Vagina (tissue), 2 donors: ENCODE measurements around the gene POLR3H. TPM values are rescaled to one million over a fixed set of nuclear protein-coding genes. Genes with fewer than 3 reads are reported as not detected.
A peak's percentile ranks its signal among the peaks of the same experiment; 100 is the strongest.

Source experiments
- DNase-seq, 2 donors: peaks; one replicate each; pipeline ENCODE4 v3.0.0-alpha.2; 2017; ENCODE audit errors: extremely low spot score in 2 of 2
- H3K27ac ChIP-seq: fragments of 200-600 bp; sonication (generic); one replicate; pipeline ENCODE4 v1.5.1; 2019
- H3K27me3 ChIP-seq: fragments of 200-600 bp; sonication (generic); one replicate; pipeline ENCODE4 v1.5.1; 2019
- H3K36me3 ChIP-seq, 2 donors: fragments of 200-600 bp; sonication (generic); one replicate each; pipeline ENCODE4 v1.5.1; 2017 to 2019
- H3K4me1 ChIP-seq: fragments of 200-600 bp; sonication (generic); one replicate; pipeline ENCODE4 v1.5.1; 2019
- H3K4me3 ChIP-seq, 2 donors: fragments of 200-600 bp; sonication (generic); 1 replicate in 1 of 2; 2 replicates in 1 of 2; pipeline ENCODE4 v1.5.1; 2016 to 2019
- H3K9me3 ChIP-seq: fragments of 200-600 bp; sonication (generic); one replicate; pipeline ENCODE4 v1.5.1; 2019
- POLR2A ChIP-seq, 2 donors: fragments of 450-650 bp; IDR thresholded peaks; one replicate each; pipeline ENCODE4 v1.6.1; 2017; ENCODE audit warnings: antibody characterized with exemption in 2 of 2, mild to moderate bottlenecking in 2 of 2, moderate library complexity in 2 of 2
- POLR2AphosphoS5 ChIP-seq, 2 donors: sonication (generic); formaldehyde crosslinking; IDR thresholded peaks; one replicate each; pipeline ENCODE4 v1.9.0; 2017; ENCODE audit warnings: antibody characterized with exemption in 2 of 2, mild to moderate bottlenecking in 2 of 2, low read depth in 1 of 2; ENCODE audit not compliant: insufficient read depth in 1 of 2
- intact Hi-C: fragments of 100-400 bp; cut with DNase I; formaldehyde crosslinking; loops from one replicate; pipeline ENCODE4 v1.15.1; 2023
- total RNA-seq: library from RNA; depleted of rRNA; stranded (reverse); fragments of >200 nt; gene quantifications from one replicate; pipeline ENCODE4 v1.2.3, GENCODE V29; 2016
- TF ChIP-seq, protein P1 (sequence below), 3 experiments: fragments of 450-650 bp in 2 of 3; fragments of 200-600 bp in 1 of 3; sonication (generic) in 1 of 3; IDR thresholded peaks; one replicate each; pipeline ENCODE4 v1.5.1; 2017 to 2019; ENCODE audit warnings: antibody characterized with exemption in 3 of 3, mild to moderate bottlenecking in 2 of 3, moderate library complexity in 2 of 3

Gene POLR3H
- total RNA-seq, 1 donor from 2014 or later = 21.4 TPM

DNA sequence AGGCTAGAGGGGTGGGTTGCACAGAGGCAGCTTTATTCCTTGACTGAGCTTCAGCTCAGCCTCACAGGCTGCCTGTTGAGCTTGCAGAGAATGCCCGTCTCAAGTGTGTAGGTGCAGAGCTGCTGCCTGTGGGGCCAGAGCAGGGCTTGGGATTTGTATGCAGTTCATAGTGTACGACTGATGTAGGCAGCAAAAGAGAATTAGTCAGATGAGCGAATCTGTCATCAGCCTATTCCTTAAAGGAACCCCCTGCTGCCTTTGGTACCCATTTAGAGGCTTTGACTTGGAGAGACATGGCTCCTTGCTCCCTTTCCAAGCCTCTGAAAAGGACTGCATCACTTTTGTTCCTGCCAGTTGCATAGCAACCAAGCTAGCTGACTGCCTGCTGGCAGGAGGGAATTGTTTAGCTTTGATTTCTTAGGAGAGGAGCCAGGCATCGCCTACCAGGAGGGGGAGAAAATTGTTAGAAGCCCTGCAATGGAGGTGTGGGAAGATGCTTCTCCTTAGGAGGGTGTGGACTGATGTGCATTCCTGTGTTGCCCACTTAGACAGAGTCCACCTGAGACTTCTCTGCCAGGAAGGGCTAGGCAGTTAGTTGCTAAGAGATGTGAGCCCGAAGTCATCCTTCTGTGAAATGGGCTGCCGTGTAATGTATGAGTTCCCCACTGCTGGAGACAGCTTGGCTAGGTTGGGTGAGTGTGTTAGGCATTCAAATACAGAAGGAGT is 64.4 kb downstream of the POLR3H start:
- Histone ChIP-seq H3K36me3 (peaks cover 0 to 5% of the 10 kb centered on the region in 2 donors), H3K27ac (peak overlapping the region; percentile 70), H3K4me3 (no peak overlapping the region), H3K27me3 (no peaks in the 10 kb centered on the region), H3K4me1 (peaks cover 54% of the 10 kb centered on the region), H3K9me3 (no peaks in the 10 kb centered on the region)
- intact Hi-C loops = no loop called here
- DNase-seq = no peak
- no peak for TF ChIP-seq POLR2A (IDR thresholded peaks at IDR 0.05)
- TF ChIP-seq, protein P1, sequence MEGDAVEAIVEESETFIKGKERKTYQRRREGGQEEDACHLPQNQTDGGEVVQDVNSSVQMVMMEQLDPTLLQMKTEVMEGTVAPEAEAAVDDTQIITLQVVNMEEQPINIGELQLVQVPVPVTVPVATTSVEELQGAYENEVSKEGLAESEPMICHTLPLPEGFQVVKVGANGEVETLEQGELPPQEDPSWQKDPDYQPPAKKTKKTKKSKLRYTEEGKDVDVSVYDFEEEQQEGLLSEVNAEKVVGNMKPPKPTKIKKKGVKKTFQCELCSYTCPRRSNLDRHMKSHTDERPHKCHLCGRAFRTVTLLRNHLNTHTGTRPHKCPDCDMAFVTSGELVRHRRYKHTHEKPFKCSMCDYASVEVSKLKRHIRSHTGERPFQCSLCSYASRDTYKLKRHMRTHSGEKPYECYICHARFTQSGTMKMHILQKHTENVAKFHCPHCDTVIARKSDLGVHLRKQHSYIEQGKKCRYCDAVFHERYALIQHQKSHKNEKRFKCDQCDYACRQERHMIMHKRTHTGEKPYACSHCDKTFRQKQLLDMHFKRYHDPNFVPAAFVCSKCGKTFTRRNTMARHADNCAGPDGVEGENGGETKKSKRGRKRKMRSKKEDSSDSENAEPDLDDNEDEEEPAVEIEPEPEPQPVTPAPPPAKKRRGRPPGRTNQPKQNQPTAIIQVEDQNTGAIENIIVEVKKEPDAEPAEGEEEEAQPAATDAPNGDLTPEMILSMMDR (IDR thresholded peaks at IDR 0.05) = no peak
- no peak for TF ChIP-seq POLR2AphosphoS5 (IDR thresholded peaks at IDR 0.05; ENCODE audit: insufficient read depth in 1 of 2, low read depth in 1 of 2)

DNA sequence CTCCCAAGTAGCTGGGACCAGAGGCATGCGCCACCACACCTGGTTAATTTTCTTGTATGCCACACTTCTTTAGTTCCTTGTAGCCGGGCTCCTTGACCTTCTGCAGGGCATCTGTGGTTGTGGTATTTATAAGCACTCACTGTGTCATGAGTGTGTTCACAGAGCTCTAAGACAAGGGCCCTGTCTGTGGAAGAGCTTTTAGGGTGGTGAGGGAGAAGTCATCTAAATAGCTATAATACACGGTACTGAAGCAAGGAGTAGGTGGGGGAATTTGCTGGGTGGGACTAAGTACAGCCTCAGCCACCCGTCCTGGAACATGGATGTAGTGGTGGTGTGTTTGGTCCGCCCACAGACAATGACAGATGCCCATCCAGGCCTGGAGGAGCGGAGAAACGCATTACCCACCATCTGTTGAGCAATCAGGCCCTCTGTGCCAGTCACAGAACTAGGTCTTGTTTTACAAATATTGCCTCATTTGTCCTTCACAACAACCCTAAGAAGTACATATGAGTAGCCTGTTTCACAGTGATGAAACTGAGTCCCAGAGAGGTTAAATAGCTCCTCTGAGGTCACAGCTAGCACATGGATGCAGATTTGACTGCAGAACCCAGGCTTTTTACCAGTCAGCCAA is 65.3 kb downstream of the POLR3H start:
- no peaks in the 10 kb centered on the region for H3K9me3 ChIP-seq
- H3K27me3 ChIP-seq = no peaks in the 10 kb centered on the region
- TF ChIP-seq POLR2A (IDR thresholded peaks at IDR 0.05) (no peak), POLR2AphosphoS5 (IDR thresholded peaks at IDR 0.05; ENCODE audit: insufficient read depth in 1 of 2, low read depth in 1 of 2) (no peak)
- TF ChIP-seq, protein P1 (IDR thresholded peaks at IDR 0.05) = no peak
- intact Hi-C loops = no loop called here
- DNase-seq = no peak
- H3K27ac ChIP-seq = peak overlapping the region; percentile 70
- peaks cover 53% of the 10 kb centered on the region for H3K4me1 ChIP-seq
- peaks cover 0 to 5% of the 10 kb centered on the region in 2 donors for H3K36me3 ChIP-seq
- H3K4me3 ChIP-seq = no peak overlapping the region

DNA sequence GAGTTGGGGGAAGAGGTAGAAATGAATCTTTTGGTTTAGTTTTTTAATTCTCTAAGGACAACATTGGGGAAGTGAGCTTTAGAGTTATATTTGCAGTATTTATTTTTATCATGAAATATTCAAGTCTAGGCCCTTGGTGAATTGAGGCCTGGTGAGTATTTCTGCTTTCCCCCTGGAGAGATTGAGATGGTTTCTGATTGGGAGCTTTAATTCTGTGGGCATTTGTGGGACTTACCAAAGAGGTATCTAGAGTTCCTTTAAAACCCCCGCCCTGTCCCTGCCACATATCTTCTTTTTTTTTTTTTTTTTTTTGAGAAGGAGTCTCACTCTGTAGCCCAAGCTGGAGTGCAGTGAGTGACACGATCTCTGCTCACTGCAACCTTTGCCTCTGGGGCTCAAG is 65.8 kb downstream of the POLR3H start:
- Histone ChIP-seq H3K9me3 (no peaks in the 10 kb centered on the region), H3K4me1 (peaks cover 48% of the 10 kb centered on the region), H3K27me3 (no peaks in the 10 kb centered on the region), H3K36me3 (peaks cover 0 to 5% of the 10 kb centered on the region in 2 donors), H3K27ac (no peak overlapping the region), H3K4me3 (no peak overlapping the region)
- intact Hi-C loops = no loop called here
- no peak for DNase-seq
- TF ChIP-seq POLR2AphosphoS5 (IDR thresholded peaks at IDR 0.05; ENCODE audit: insufficient read depth in 1 of 2, low read depth in 1 of 2) = no peak
- TF ChIP-seq, protein P1 (IDR thresholded peaks at IDR 0.05) = no peak
- TF ChIP-seq POLR2A (IDR thresholded peaks at IDR 0.05) = no peak

Other genes starting within 250 kb of the POLR3H start
- gene ZC3H7B, start 242.9 kb downstream of the POLR3H start, total RNA-seq = 28.2 TPM
- gene TEF, start 162.5 kb downstream of the POLR3H start, total RNA-seq = 12.0 TPM
- gene TOB2, start 97.7 kb downstream of the POLR3H start, total RNA-seq = 34.9 TPM
- gene PHF5A, start 75.8 kb downstream of the POLR3H start, total RNA-seq = 35.4 TPM
- 78.6 TPM for gene ACO2, start 75.4 kb downstream of the POLR3H start, total RNA-seq
- 29.7 TPM for gene CSDC2, start 16.5 kb upstream of the POLR3H start, total RNA-seq
- gene PMM1, start 45.4 kb upstream of the POLR3H start, total RNA-seq = 40.8 TPM
- 20.6 TPM for gene DESI1, start 76.6 kb upstream of the POLR3H start, total RNA-seq
- 158 TPM for gene XRCC6, start 76.8 kb upstream of the POLR3H start, total RNA-seq
- 113 TPM for gene SNU13, start 144.4 kb upstream of the POLR3H start, total RNA-seq
- 6.4 TPM for gene MEI1, start 155.0 kb upstream of the POLR3H start, total RNA-seq